Posterior cingulate gyrus (tissue), 11 donors: ENCODE data around the gene SH3PXD2A.
"Not testable (repeated sequence)": the region's sequence is repeated elsewhere in the genome, so short reads cannot be mapped to it uniquely, and the experiment has no call there.

Experiments used
- DNase-seq, 10 donors: peaks; one replicate each; pipeline versions ENCODE4 v3.0.0 to v3.0.0-alpha.2; 2020 to 2021; ENCODE audit warnings: mixed read lengths in 3 of 10
- intact Hi-C: fragments of 100-400 bp; cut with DNase I; formaldehyde crosslinking; loops from one replicate; pipeline ENCODE4 v1.15.1; 2023

Gene SH3PXD2A

DNA sequence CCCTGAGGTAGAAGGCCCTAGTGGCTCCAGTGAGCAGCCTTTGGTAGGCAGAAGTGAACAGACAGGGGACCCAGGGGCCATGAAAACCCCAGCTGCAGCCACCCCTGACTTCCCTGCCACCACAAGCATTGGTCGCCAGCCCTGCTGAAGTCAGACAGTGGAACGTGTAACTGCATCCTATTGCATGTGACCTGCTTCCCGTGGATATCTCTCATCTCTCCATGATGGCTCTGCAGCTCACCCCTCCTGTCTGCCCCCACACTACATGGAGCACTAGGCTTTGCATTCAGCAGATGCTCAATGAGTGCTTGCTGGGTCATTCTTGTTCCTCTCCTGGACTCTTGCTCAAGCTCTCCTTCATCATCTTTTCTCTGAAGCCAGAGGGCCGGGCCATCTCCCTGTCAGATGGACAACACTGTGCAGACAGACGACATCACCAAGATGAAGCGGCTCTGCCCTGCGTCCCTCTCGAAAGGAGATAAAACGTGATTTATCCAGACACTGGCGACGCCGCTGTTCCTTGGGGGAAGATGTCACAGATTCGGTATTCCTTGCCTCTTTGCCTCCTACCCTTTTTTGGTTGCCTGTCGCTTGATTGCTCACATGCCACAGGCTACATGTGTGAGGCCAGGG, 117.5 kb downstream of the SH3PXD2A start:
- intact Hi-C loops: no loop called here
- DNase-seq: peak in 2 of 10 donors; percentile 35 to 61

DNA sequence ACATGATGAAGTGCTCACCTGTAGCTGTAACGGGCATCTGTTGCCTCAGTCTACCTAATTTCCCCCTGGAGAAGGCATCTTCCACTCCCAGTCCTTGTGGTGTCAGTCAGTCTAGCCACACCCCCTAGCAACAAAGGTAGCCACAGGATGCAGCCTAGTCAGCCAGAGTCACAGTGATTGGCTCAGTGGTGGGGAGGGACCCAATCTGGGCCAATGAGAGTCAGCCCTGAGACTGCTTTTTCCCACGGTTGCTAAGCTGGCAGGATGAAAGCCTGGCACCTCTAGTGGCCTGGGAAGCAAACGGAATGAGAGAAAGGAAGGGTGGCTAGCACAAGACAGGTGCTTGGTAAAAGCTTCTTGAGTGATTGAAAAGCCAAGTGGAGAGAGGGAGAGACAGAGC, 118.6 kb downstream of the SH3PXD2A start:
- peak in 1 of 10 donors; percentile 86 for DNase-seq

DNA sequence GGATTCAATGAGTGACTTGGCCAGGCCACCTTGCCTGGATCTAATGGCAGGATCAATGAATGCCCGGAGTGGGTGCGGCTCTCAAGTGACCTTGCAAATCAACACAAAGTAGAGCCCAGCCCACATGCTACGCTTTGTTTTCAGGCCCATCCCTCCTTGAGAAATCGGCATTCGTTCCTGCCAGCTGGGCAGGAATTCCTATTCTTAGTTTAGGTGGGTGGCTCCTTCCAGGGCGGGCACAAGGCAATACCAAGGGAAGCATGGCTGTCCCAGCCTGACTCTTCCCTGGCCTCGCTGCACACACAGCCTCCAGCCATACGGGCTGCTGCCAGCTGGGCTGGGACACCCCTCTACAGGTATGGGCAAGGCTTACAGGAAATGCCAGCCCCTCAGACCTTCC, 119.3 kb downstream of the SH3PXD2A start:
- intact Hi-C loops: no loop called here
- peak in 2 of 10 donors; percentile 53 to 63 for DNase-seq

More for the DNA sequence above, 118.6 kb downstream of the SH3PXD2A start:
- intact Hi-C loops: no loop called here

DNA sequence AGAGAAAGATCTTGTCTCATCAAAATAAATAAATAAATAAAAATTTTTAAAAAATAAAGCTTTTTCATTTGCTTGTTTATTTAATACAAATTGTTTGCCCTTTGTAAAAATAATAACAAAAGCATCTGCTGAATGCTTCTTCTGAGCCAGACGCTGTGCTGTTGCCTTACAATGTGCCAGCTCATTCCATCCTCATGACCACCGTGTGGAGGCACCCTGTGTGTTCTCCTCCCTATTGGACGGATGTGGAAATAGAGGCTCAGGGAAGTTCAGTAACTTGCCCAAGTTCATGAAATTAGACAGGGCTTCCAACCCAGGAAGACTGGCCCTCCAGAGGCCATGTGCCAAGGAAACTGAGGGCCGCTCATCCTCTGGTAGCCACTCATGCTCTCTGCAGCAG, 120.6 kb downstream of the SH3PXD2A start:
- intact Hi-C loops: no loop called here
- DNase-seq: no peak

DNA sequence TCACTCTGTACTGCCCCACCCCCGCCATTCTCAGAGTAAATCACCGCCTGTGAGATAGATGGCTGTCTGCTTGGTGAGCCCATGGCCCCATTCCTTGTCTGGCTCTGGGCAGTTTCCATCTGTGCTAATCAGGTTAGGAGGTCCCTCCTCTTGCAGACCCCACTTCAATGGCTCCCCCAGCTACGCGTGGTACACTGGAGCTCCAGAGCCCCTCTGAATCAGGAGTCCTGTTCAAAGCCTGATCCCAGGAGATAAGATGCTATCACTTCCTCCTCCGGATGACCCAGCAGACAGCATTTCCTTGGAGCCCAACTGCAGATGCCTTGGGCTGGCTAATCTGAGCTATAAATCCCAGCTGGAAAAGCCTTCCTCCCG, 122.3 kb downstream of the SH3PXD2A start:
- intact Hi-C loops: no loop called here
- DNase-seq: no peak

DNA sequence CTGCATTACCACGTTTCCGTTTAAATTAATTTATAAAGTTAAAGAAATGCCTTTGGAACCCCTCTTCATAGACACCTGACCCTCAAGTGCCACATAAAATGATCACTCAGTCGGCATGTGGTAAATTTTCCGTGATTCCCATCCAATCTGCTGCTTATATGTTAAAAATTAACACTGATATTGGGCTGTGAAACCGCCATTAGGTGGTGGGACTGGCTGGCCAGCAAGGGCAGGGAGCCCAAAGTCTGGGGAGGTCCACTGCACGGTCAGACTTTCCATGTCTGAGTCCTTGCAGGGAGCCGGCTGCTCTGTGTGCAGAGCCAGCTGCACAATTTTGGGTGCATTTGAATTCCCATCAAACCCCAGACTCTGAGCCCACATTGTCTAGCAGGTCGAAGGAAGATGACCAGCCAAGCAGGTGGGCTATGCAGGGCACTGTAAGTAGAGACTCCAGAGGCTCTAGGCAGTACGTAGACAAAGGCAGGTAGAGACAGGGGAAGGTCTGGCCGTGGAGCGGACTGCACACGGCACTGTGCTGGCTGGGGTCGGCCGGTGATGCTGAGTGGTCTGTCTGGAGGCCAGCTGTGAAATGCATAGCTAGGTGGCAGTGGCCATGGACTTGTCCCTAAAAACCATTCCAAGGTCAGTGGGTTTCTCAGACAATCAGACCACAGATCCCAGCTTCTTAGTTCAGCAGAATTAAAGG, 122.9 kb downstream of the SH3PXD2A start:
- intact Hi-C loops: no loop called here
- no peak for DNase-seq

DNA sequence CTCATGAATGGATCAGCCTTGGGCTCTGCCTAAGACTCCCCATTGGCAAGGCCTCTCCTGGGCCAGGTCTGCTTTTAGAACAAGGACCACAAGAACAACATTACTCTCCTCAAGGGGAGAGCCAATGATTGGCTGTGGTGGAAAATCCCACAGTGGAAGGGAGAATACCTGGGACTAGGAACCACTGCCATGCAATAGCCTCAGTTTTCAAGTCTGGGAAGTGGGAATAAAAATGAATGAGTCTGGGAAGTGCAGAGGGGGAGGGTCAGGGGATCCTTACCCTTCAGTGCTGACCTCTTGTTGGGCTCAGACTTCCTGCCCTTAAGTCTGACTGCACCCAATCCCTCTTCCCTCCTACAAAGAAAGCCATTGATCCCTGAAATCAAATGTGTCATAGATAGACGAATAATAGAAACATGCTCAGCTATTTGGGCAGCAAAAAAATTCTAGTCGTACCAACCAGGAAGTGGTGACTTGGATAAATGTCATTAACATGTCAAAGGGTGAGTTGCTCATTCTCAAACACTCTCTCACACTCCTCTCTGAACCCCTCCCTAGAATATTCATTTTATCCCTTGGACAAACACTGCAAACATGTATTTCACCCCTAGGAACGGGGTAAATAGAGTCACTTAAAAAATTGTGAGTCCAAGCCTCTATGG, 123.6 kb downstream of the SH3PXD2A start:
- peak in 1 of 10 donors; percentile 33 for DNase-seq
- intact Hi-C loops: no loop called here

DNA sequence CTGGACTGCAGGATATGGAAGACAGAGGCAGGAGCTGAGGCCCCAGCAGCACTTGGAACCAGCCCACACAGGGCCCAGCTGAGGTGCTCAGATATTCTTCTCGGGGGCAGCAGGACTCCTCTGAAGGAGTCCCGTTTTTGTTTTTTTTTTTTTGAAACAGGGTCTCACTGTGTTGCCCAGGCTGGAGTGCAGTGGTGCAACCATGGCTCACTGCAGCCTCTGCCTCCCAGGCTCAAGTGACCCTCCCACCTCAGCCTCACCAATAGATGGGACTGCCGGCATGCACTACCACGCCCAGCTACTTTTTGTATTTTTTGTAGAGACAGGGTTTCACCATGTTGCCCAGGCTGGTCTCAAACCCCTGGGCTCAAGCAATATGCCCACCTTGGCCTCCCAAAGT, 124.3 kb downstream of the SH3PXD2A start:
- DNase-seq: peak in 1 of 10 donors; percentile 34
- intact Hi-C loops: not testable (repeated sequence)

DNA sequence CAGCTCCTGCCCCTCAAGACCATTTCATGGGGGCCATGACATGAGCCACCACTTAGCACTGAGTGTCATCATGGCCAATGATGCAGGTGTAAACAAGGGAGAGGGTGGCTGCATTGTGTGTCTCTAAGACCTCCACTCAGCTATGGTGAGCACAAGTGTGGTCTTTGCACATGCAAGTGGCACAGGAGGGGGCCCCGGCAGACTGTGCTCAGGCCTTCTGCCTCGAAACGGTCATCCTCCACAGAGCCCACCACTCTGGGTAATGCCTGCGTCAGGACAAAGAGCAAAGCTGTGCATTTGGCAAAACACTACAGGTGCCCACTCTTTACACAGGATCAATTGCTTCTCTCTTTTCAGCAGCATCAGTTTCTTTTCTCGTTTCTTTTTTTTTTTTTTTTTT, 125.5 kb downstream of the SH3PXD2A start:
- intact Hi-C loops: no loop called here
- peak in 1 of 10 donors; percentile 63 for DNase-seq

DNA sequence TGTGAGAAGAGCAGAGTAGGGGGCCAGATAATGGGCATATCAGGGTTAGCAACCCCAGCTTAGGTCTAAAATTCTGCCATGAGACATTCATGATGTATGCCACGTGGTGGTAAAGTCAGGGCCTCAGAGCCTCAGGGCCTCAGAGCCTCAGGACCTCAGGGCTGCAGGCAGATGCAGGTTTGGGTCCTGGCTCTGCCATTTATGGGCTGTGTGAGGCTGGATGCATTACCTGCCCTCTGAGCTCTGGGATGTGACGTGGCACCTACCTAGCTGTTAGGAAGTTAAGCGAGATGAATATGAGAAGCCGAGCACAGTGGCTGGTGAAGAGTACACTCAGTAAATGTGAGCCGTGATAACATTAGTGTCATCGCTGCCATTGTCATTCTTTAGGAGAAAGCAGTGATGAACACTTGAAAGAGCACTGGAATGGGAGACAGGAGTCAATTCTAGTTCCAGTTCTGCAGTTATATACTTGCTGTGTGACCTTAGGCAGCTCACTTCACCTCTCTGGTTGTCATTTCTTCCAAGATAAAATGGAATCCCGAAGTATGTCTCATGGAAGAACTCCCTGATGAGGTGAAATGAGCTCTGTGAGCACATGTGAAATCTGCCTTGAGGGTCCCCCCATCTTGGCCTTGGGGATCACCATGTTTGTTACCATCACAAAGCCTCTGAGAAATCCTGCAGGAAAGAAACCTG, 127.2 kb downstream of the SH3PXD2A start:
- intact Hi-C loops: no loop called here
- DNase-seq: peak in 1 of 10 donors; percentile 39

DNA sequence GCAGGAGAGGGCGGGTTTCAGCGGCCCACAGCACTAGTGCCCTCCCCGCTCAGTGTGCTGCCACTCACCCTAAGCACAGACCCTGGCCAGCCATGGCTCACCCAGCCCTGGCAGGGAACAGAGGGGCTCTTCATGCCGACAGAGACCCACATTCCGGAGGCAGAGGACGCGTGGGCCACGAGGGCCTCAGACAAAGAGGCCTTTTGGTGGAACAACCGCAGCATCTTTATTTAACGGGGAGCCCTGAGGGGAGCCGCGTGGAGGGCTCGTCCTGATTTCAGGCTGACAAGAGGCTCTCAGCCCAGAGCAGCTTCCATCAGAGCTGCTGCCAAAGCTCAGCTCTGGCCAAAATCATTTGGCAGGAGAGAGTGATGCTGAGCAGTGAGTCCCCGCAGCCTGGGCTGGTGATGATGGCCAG, 127.8 kb downstream of the SH3PXD2A start:
- intact Hi-C loops: no loop called here
- DNase-seq: peak; percentile 49 to 95 (median 62)

DNA sequence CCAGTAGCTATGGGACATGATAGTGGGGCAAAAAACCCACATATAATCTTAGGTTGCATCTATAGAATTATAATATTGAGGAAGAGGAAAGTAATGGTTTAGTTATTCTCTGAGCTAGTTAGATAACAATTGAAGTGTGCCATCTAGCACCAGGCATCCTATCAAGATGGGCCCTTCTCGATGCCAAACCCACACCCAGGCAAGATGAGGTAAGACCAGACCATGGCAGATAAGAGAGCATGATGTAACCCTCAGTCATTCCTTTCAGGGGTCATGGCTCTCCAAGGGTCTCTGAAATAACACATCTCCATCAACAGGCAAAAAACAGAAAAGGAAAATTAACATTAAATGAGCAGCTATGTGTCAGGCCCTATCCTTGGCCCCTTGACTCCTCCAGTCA, 128.7 kb downstream of the SH3PXD2A start:
- intact Hi-C loops: no loop called here
- no peak for DNase-seq

DNA sequence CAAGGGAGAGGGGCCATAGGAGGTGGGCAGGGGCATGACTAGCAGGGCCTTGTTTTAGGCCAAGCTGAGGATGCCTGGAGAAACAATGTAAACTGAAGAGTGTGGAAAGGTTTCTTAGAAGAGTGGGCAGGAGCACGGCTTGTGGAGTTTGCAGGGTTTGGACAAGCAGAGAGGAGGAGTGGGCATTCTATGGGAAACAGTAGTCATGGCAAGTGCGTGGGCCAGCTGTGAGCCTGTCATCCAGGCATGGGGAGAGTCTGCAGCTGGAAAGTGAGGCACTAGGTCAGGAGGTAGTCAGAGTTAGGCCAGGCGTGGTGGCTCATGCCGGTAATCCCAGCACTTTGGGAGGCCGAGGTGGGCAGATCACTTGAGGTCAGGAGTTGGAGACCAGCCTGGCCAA, 130.1 kb downstream of the SH3PXD2A start:
- peak in 2 of 10 donors; percentile 35 to 51 for DNase-seq
- intact Hi-C loops: no loop called here

DNA sequence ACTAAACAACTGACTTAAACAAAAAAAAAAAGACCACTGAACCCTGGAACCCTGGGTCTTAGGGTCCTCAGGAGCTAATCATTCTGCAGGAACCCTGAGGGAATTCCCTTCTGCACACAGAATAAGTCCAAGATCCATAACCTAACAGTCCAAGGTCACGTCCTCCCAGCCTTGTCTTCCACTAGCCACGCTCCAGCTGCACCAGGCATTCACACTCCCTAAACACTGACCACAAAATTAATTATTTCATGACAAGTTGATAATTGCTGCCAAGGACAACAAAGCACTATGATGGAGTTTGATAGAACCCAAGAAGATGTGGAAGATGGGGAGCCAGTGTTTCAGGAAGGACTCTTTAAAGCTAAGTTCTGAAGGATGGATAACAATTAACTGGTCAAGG, 130.6 kb downstream of the SH3PXD2A start:
- intact Hi-C loops: no loop called here
- peak in 1 of 10 donors; percentile 7 for DNase-seq

DNA sequence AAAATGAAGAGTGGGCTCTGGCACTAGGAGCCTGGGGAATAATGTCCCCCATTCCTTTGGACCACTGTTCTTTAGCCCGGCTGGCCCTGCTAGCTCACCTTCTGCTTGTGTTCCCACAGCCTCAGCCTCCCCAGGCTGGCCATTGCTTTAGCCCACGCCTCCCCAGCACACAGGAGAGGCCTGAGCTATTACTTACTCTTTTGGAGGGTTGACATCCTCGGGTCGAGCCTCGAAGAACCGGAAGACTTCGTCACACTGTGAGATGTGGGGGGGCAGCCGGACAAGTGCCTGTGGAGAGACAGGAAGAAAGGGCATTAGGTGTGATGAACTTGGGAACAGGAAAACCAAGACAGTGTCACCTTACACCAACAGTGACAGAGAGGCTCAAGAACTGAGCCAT, 131.3 kb downstream of the SH3PXD2A start:
- DNase-seq: peak in 2 of 10 donors; percentile 52 to 62
- intact Hi-C loops: no loop called here

DNA sequence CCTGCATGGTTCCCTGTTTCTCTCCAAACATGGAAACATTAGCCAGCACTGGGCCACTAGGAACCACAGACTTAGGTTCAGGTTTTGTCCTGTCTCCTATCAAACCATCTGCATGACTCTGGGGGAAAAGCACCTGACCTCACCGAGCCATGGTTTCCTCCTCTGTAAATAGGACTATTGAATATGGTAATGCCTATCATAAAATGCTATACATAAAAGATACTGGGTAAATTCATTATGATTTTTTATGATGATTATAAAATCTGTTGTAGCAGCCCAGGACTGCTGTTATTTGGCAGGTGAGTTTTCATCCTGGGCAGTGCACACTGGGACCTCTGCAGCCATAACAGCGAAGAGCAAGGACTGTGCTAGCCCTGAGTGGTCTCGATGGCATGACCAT, 131.8 kb downstream of the SH3PXD2A start:
- no peak for DNase-seq
- intact Hi-C loops: no loop called here

DNA sequence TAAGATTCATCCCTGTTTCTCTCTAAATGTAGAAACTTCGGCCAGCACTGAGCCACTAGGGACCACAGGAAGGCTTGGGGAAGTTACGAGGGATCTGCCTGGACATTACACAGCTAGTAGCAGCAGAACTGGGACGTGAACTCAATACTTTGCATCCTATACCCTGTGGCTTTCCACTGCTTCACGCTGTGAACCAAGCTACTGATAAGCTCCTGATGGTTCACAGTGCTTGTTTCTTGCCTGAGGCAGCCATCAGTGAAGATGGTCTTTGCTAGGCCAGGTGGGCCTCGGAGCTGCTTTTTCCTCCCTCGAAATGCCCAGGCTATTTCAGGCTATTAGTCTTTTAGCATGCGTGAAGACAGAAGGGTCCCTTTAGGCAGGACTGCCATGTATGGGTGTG, 132.7 kb downstream of the SH3PXD2A start:
- peak in 1 of 10 donors; percentile 39 for DNase-seq
- intact Hi-C loops: no loop called here

DNA sequence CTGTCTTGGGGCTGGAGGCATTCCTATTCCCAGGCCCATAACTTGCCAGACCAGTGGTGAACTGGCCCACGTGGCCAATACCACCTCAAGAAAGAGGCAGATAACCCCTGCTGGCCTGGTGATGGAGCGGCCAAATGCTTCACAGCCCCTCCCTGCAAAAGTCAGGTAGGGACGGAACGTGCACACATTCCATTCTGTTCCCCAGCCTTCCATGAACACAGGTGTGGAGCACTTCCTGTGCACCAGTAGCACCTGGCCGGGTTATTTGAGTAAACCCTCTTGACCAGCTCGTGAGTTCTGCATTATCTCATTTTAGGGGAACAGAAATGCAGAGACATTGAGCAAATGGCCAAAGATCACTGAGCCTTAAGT, 134.4 kb downstream of the SH3PXD2A start:
- intact Hi-C loops: no loop called here
- DNase-seq: peak in 1 of 10 donors; percentile 35

DNA sequence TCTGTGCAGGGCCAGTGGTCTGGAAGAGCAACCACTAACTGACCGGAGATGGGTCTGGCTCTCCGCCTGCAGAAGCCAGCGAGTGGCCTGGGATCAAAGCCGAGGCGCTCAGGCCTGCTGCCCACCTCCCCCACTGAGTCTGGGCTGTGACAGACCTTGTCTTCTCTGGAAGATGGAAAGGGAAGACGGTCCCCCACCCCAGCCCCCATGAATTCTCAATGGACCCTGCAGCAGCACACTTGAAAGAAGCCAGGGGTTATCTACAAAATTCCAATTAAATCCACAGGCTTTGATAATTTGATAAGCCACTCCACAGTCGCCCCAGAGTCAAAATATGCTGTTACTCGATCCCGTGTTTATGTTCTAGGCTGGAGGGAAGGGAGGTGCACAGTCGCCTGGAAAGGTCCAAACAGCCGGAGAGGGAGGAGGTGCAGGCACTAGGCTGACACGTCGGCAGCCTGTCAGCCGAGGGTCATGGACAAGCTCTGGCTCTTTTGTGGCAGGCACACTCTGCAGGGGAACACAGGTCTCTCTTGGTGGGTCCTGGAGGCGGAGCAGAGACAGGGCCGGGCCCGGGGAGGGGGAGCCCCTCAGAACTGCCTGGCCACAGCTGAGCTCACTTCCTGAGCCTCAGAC, 134.9 kb downstream of the SH3PXD2A start:
- DNase-seq: peak in 2 of 10 donors; percentile 46 to 57
- intact Hi-C loops: no loop called here

DNA sequence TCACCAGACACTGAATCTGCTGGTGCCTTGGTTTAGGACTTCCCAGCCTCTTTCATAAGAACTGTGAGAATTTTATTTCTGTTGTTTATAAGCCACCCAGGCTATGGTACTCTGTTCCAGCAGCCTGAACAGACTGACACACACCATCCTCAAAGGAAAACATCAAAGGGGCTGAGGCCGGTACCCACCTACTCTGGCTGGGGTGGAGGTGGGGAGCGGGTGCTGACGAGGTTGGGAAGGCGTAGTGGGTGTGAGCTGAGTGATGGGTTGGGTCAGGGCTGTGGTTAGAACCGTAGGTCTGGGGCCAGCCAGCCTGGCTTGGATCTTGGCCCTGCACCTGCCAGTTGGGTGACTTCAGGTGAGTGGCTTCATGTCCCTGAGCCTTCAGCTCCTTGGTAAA, 136.3 kb downstream of the SH3PXD2A start:
- intact Hi-C loops: no loop called here
- DNase-seq: peak in 1 of 10 donors; percentile 60

DNA sequence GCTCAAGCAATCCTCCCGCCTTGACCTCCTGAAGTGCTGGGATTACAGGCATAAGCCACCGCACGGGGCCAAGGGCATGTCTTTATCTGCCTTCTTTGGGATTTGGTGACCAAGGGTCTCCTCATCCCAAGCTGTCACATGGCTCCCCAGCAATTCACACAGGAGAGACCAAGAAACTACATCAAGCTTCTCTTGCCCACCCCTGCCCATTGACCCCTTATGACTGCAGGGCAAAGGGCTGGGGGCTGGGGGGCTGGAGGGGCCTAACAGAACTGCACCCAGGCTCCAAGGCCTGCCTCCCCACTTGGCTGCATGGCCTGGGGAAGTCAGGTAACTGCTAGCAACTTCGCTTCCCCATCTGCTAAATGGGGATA, 137.1 kb downstream of the SH3PXD2A start:
- intact Hi-C loops: no loop called here
- DNase-seq: peak in 1 of 10 donors; percentile 72
